SK-N-SH (cell line): ENCODE results near the gene GARRE1. TPM values are rescaled to one million over a fixed set of nuclear protein-coding genes. Genes with fewer than 3 reads are reported as not detected.

Experiments used
- CTCF ChIA-PET: fragments of 300-600, 350-600 bp; formaldehyde crosslinking; extraction: SDS; loops from one replicate; lab custom pipeline; 2021; lab: Yijun Ruan, JAX
- POLR2A ChIA-PET: fragments of 350-600 bp; sonication (Branson Sonifier 250); formaldehyde crosslinking; extraction: SDS; loops from one replicate; lab custom pipeline; 2020; ENCODE audit warnings: antibody characterized with exemption, inconsistent platforms; lab: Yijun Ruan, JAX
- DNase-seq: peaks from one replicate; pipeline ENCODE4 v3.0.0; 2012
- H2AFZ ChIP-seq: fragments of 200-600 bp; sonication (generic); 2 replicates; pipeline ENCODE4 v1.8.1; 2016; ENCODE audit warnings: antibody characterized with exemption, mild to moderate bottlenecking, low read depth
- H3F3A ChIP-seq: fragments of 200-600 bp; sonication (generic); replicated peaks from 2 replicates; pipeline ENCODE3; 2016; ENCODE audit warnings: antibody characterized with exemption, mild to moderate bottlenecking; ENCODE audit not compliant: insufficient read depth
- H3K27ac ChIP-seq, 2 experiments: fragments of 200-500 bp in 1 of 2; fragments of 200-600 bp in 1 of 2; sonication (Bioruptor generic) in 1 of 2; sonication (generic), shearing (Covaris generic) in 1 of 2; 2 replicates each; pipeline versions ENCODE4 v1.5.1 to v1.6.1; 2014 to 2016; ENCODE audit warnings: low read depth in 2 of 2, inconsistent platforms in 1 of 2, low read length in 1 of 2, mild to moderate bottlenecking in 1 of 2, mixed read lengths in 1 of 2
- H3K27me3 ChIP-seq: fragments of 200-600 bp; sonication (generic), shearing (Covaris generic); 2 replicates; pipeline ENCODE4 v1.6.1; 2016; ENCODE audit warnings: mixed run types; ENCODE audit not compliant: insufficient read depth
- H3K36me3 ChIP-seq, 2 experiments: fragments of 200-500 bp in 1 of 2; fragments of 200-600 bp in 1 of 2; sonication (Bioruptor generic) in 1 of 2; sonication (generic) in 1 of 2; replicated peaks in 1 of 2; 2 replicates each; pipeline versions ENCODE3 to v1.5.1; 2014 to 2016; ENCODE audit warnings: low read length in 1 of 2, mild to moderate bottlenecking in 1 of 2; ENCODE audit not compliant: insufficient read depth in 2 of 2, control insufficient read depth in 1 of 2
- H3K4me1 ChIP-seq, 2 experiments: fragments of 200-500 bp in 1 of 2; fragments of 200-600 bp in 1 of 2; sonication (Bioruptor generic) in 1 of 2; sonication (generic), shearing (Covaris generic) in 1 of 2; 2 replicates each; pipeline versions ENCODE4 v1.5.1 to v1.6.1; 2014 to 2016; ENCODE audit warnings: low read depth in 1 of 2, low read length in 1 of 2, mixed run types in 1 of 2; ENCODE audit not compliant: insufficient read depth in 2 of 2, control insufficient read depth in 1 of 2
- H3K4me2 ChIP-seq: fragments of 200-600 bp; sonication (generic), shearing (Covaris generic); 2 replicates; pipeline ENCODE4 v1.6.1; 2017; ENCODE audit warnings: mixed run types
- H3K4me3 ChIP-seq, 2 experiments: fragments of 200-500 bp in 1 of 2; fragments of 200-600 bp in 1 of 2; sonication (Bioruptor generic) in 1 of 2; sonication (generic), shearing (Covaris generic) in 1 of 2; 2 replicates each; pipeline versions ENCODE4 v1.5.1 to v1.8.1; 2014 to 2016; ENCODE audit warnings: low read depth in 2 of 2, inconsistent platforms in 1 of 2, low read length in 1 of 2, mild to moderate bottlenecking in 1 of 2, mixed read lengths in 1 of 2, moderate library complexity in 1 of 2
- H3K79me2 ChIP-seq: fragments of 200-600 bp; sonication (generic); 2 replicates; pipeline ENCODE4 v1.8.1; 2017; ENCODE audit warnings: mild to moderate bottlenecking; ENCODE audit not compliant: insufficient read depth
- H3K9ac ChIP-seq: fragments of 200-600 bp; sonication (generic); 2 replicates; pipeline ENCODE4 v1.6.1; 2017; ENCODE audit warnings: mixed run types
- H3K9me2 ChIP-seq: fragments of 200-600 bp; sonication (generic); 2 replicates; pipeline ENCODE4 v1.6.1; 2017; ENCODE audit warnings: mixed run types
- H3K9me3 ChIP-seq: fragments of 200-600 bp; sonication (generic); 2 replicates; pipeline ENCODE4 v1.6.1; 2017; ENCODE audit warnings: mixed run types, mild to moderate bottlenecking, moderate library complexity
- H4K20me1 ChIP-seq: fragments of 200-600 bp; sonication (generic); 2 replicates; pipeline ENCODE4 v1.6.1; 2017; ENCODE audit warnings: mild to moderate bottlenecking, mixed run types; ENCODE audit not compliant: insufficient read depth
- CHD2 ChIP-seq: fragments of 150-350 bp; IDR thresholded peaks from 2 replicates; pipeline ENCODE4 v1.6.1; 2018; ENCODE audit warnings: low read length; ENCODE audit not compliant: partially characterized antibody
- EP300 ChIP-seq, 2 experiments: IDR thresholded peaks; 2 replicates each; pipeline versions ENCODE4 v1.4.0 to v1.6.1; 2012; ENCODE audit warnings: borderline replicate concordance in 1 of 2, low read depth in 1 of 2, low read length in 1 of 2
- FOSL2 ChIP-seq: IDR thresholded peaks from 2 replicates; pipeline ENCODE4 v1.4.0; 2012; ENCODE audit warnings: low read depth, mild to moderate bottlenecking, moderate library complexity, borderline replicate concordance
- FOXJ3 ChIP-seq: sonication (generic); formaldehyde crosslinking; IDR thresholded peaks from 2 replicates; pipeline ENCODE4 v1.5.1; 2020; ENCODE audit warnings: mild to moderate bottlenecking, missing genetic modification reagents
- JUND ChIP-seq: IDR thresholded peaks from 2 replicates; pipeline ENCODE4 v1.4.0; 2012
- MEF2A ChIP-seq: IDR thresholded peaks from 2 replicates; pipeline ENCODE4 v1.4.0; 2012; ENCODE audit warnings: low read depth, borderline replicate concordance
- NFIC ChIP-seq: IDR thresholded peaks from 2 replicates; pipeline ENCODE4 v1.4.0; 2012; ENCODE audit warnings: borderline replicate concordance
- NRF1 ChIP-seq: IDR thresholded peaks from 2 replicates; pipeline ENCODE4 v1.6.1; 2012; ENCODE audit warnings: low read depth, mild to moderate bottlenecking, low read length
- RXRA ChIP-seq: IDR thresholded peaks from 2 replicates; pipeline ENCODE4 v1.4.0; 2012; ENCODE audit warnings: low read depth, mild to moderate bottlenecking, borderline replicate concordance
- TAF1 ChIP-seq: IDR thresholded peaks from 2 replicates; pipeline ENCODE4 v1.6.1; 2012; ENCODE audit warnings: low read depth, mild to moderate bottlenecking, low read length, moderate library complexity, borderline replicate concordance
- WGBS: methylation state at CpG from one replicate; pipeline ENCODE4 v1.1.6; 2017; ENCODE audit warnings: low lambda C conversion rate; 5-methylcytosine and 5-hydroxymethylcytosine counted together
- polyA plus RNA-seq, 3 experiments: library from polyadenylated mRNA; depleted of rRNA; stranded (reverse); fragments of >200 nt; gene quantifications; 2 replicates each; pipeline ENCODE4 v1.2.3, GENCODE V29; 2012
- TF ChIP-seq, protein P1 (sequence below): IDR thresholded peaks from 2 replicates; pipeline ENCODE4 v1.4.0; 2012; ENCODE audit warnings: low read depth, borderline replicate concordance
- TF ChIP-seq, protein P2 (sequence below): IDR thresholded peaks from 2 replicates; pipeline ENCODE4 v1.4.0; 2012; ENCODE audit warnings: low read depth
- TF ChIP-seq, protein P3 (sequence below): IDR thresholded peaks from 2 replicates; pipeline ENCODE4; 2012

GARRE1 gene
- polyA plus RNA-seq, 1 of the 3 experiments (the other 2 are of a cell fraction): 9.7 TPM

DNA sequence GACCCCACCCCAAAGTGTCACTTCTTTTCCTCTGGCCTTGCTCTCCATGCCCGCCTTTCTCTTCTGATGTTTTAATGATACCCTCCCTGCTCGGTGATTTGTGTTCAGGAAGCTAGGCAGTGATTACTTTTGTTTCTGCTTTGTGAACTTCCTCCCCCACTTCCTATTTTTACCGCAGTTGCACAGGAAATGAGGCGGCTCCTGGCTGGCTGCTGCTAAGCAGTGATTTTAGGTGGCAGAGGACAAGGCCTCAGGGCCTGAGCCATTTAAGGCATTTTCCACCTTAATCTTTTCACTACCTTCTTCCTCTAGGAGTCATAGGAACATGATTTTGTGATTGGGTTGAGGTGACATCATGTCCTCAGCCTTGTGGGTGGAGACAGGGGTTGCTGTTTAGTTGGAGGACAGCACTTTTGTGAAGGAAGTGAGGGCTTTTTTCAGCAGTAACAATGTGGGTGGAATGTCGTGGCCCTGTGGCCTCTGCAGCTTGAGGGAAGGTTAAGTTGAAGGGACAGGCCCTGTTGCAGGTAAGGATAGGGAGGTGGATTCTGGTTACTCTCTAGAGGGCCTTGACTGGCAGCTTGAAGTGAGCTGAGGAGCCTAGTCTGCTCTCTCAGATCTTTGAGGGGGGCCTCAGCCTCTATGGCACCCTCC is 15.7 kb downstream of the GARRE1 start (continued):
- TF ChIP-seq, protein P1, sequence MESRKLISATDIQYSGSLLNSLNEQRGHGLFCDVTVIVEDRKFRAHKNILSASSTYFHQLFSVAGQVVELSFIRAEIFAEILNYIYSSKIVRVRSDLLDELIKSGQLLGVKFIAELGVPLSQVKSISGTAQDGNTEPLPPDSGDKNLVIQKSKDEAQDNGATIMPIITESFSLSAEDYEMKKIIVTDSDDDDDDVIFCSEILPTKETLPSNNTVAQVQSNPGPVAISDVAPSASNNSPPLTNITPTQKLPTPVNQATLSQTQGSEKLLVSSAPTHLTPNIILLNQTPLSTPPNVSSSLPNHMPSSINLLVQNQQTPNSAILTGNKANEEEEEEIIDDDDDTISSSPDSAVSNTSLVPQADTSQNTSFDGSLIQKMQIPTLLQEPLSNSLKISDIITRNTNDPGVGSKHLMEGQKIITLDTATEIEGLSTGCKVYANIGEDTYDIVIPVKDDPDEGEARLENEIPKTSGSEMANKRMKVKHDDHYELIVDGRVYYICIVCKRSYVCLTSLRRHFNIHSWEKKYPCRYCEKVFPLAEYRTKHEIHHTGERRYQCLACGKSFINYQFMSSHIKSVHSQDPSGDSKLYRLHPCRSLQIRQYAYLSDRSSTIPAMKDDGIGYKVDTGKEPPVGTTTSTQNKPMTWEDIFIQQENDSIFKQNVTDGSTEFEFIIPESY: no peak
- TF ChIP-seq RXRA: no peak
- TF ChIP-seq NFIC: no peak
- no peak for TF ChIP-seq FOSL2
- TF ChIP-seq CHD2: no peak
- TF ChIP-seq, protein P2, sequence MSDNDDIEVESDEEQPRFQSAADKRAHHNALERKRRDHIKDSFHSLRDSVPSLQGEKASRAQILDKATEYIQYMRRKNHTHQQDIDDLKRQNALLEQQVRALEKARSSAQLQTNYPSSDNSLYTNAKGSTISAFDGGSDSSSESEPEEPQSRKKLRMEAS: 0 out of 2 replicates have a peak, but pooled peaks have one; percentile 12
- TF ChIP-seq TAF1: no peak
- no peak for TF ChIP-seq MEF2A

DNA sequence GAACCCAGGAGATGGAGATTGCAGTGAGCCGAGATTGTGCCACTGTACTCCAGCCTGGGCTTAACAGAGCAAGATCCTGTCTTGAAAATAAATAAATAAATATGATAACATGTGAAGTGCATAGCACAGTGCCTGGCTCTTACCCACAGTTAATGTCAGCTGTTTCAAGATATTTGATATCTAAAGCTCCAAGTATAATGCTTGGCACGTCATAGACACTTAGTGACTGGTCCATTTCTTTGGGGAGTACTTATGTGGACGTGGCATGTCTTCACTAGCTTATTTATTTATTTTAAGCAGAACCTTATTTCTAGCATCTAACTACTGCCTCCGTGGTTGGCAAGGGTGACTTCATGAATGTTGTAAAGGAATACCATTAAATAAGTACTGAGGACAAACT is 18.8 kb downstream of the GARRE1 start:
- no peak for DNase-seq
- Histone ChIP-seq H3K36me3 (no peaks in the 10 kb centered on the region), H3K4me2 (no peak overlapping the region), H3K9me2 (no peaks in the 10 kb centered on the region), H3K9me3 (no peaks in the 10 kb centered on the region), H4K20me1 (no peaks in the 10 kb centered on the region), H2AFZ (no peak overlapping the region), H3K27me3 (no peaks in the 10 kb centered on the region), H3K79me2 (peaks cover 79% of the 10 kb centered on the region), H3K27ac (peak overlapping the region in 1 of 2 experiments; percentile 94; a peak in 2 of 4 replicates), H3K4me1 (peaks cover 5 to 52% of the 10 kb centered on the region in 2 experiments; a peak in 3 of 4 replicates), H3K9ac (no peak overlapping the region), H3F3A (peaks cover 44% of the 10 kb centered on the region), H3K4me3 (no peak overlapping the region)
- POLR2A ChIA-PET: no interaction called here
- CTCF ChIA-PET: no interaction called here
- TF ChIP-seq JUND: no peak
- no peak for TF ChIP-seq EP300 (IDR thresholded peaks at IDR 0.05; ENCODE audit: borderline replicate concordance in 1 of 2, low read depth in 1 of 2, low read length in 1 of 2)
- TF ChIP-seq FOSL2: no peak
- no peak for TF ChIP-seq FOXJ3 (CRISPR knock-in tag)
- TF ChIP-seq NRF1: no peak
- TF ChIP-seq, protein P3, sequence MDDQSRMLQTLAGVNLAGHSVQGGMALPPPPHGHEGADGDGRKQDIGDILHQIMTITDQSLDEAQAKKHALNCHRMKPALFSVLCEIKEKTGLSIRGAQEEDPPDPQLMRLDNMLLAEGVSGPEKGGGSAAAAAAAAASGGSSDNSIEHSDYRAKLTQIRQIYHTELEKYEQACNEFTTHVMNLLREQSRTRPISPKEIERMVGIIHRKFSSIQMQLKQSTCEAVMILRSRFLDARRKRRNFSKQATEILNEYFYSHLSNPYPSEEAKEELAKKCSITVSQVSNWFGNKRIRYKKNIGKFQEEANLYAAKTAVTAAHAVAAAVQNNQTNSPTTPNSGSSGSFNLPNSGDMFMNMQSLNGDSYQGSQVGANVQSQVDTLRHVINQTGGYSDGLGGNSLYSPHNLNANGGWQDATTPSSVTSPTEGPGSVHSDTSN: no peak
- WGBS: 94% methylated on average over 4 of the region's 4 CpGs
